Nucleus accumbens (tissue), 56 donors: ENCODE results near the gene COL4A1.

Experiments used
- DNase-seq, 56 donors: peaks; one replicate each; lab custom pipeline; 2025; lab: John Stamatoyannopoulos, UW

The COL4A1 gene

DNA sequence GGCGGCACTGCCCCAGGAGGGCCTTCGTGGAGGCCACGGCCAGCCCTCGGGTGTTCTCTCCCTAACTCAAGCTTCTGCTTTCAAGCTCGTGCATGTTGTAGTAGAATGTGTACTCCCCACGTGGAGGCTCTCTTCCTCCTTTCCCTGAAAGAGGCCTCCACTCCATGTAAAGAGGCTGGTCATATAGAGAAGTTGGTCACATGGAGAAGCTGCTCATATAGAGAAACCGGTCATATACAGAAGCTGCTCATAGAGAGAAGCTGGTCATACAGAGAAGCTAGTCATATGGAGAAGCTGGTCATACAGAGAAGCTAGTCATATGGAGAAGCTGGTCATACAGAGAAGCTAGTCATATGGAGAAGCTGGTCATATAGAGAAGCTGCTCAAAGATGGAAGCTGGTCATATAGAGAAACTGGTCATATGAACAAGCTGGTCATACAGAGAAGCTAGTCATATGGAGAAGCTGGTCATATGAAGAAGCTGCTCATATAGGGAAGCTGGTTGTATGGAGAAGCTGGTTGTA, 152.5 kb downstream of the COL4A1 start:
- DNase-seq = no peak

DNA sequence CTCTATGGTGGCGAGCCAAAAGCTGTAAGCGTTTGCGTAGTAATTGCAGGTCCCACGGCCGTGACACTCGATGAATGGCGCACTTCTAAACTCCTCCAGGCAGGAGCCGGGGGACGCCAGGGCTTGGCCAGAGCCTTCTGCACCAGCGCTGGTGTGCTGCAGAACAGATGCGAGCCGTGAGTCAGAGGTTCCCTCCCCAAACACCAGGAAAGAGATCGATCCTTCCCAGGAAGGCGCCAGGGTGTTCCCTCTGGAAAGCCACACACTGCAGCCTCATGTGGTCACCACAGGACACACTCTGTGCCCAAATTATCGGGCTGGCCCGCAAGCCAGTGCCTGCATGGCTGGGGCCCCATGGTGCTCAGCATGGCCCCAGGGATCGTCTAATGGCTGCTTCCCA, 154.6 kb downstream of the COL4A1 start:
- DNase-seq = no peak

DNA sequence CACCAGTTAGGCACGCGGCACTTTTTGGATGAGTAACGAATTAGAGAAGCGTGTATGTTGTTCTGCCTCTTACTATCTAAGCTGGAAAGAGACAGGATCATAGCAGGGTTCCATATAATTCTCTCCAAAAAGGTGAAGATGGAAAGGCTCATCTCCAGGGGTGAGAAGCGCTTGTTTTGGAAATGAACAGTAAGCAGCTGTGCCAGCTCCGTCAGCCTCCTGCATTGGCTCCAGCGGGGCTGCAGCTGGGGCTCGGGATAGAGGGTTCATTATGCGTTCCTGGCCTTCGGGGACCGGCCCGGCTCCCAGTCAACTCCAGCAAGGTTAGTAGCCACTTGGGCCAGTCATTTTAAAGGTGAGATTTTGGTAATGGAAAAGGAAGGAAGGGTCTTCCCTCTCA, 155.5 kb downstream of the COL4A1 start:
- DNase-seq = peak in 1 of 56 donors; percentile 26

DNA sequence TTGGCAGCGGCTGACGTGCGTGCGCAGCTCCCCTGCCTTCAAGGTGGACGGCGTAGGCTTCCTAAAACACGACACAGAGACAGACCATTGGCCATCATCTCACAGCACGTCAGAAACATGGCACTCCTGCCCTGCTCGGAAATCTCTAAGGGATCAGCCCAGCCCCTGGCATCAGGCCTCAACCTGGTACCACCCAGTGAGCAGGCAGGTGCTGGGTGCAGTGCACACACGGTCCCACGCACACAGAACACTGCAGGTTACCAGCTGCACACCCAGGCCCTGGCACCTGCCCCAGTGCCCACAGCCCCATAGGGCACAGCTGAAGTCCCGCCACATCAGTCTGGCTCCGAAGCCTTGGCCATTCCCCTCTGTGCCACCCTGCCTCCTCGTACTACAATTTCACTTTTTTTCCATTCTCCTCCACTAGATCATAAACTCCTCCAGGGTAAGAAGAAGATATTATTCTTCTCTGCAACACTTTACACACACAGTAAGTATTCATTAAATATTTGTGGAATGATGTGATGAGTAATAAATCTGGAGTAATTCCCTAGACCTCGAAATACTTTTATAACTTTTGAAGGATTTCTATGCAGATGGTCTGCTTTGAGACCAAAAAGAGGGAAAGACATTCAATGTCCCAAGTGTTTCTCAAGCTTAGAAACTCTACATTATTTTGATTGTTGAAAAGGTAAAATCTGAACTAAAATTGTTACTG, 156.4 kb downstream of the COL4A1 start:
- no peak for DNase-seq

DNA sequence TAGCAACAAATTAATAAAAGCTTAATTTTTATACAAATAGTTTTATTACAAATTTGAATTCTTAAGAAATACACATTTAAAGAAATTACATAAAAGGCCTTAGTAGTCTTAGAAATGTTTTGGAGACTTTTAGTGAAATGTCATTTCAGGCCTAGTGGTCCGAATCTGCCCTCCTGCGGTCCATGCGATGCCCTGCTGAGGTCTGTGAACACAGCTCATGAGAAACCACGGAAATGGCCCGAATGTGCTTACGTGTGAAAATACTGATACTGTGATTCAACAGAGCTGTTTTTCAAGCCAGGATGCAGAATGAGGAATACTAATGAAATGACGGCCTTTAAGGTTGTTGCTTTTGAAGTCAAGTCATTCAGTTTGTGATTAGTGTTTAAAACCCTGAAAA, 157.9 kb downstream of the COL4A1 start:
- DNase-seq = no peak

DNA sequence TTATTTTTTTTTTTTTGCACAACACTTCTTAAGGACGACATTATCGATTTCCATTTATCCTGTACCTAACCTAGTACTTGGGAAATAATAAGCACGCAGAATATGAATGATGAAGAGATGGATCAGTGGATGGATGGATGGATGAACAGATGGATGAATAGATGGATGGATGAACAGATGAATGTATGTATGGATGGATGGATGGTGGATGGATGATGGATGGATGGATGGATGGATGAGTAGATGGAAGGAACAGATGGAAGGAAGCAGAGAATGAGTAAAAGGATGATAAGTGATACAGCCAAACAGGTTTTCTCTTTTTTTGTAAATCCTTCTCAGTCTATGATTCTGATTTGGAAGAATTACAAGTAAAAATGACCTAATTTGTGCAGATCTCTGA, 166.9 kb downstream of the COL4A1 start:
- no peak for DNase-seq

DNA sequence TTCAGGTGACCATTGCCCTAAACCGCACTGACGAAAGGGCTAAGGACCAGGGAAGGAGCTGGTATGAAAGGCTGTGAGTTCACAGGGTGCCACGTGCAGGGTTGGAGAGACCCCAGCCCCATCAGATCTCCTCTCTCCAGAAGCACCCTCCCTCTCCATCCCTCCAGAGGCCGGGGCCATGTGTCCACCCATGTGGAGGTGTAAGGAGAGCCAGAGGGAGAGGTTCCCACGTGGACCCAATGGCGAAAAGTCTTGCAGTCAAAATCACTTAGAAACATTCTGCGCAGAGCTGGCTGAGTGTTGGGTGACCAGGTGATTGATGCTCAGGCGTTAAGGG, 168.3 kb downstream of the COL4A1 start:
- DNase-seq = no peak

DNA sequence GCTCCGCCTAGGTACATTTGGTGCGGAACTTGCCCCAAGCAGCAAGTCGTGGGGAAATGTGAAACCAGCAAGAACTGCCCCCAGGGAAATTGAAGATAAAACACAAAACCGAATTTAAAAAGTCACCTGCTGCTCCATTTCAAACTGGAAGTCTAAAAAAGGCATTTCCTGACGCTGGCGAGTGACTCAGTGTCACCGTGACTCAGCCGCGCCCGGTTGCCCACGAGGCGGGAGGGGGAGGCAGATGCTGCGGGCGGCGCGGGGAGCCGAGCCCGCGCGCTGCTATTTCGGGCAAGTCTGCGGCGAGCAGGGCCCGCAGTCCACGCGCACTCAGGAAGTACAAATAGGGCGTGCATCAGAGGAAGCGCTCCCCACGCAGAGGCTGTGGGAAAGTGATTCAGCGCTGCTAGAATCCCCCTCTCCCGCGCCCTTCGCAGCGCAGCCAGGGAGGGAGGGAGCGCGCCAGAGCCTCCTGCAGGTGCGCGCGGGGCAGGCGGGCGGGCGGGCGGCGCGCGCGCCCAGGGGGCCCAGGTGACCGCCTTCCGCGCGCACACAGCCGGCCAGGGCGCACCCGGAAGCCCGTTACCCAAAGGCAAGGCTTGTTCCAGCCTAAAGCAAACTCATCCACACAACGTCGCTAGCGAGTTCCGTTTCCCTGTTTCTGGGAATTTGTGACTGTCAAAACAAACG, 168.8 kb downstream of the COL4A1 start:
- peak in 45 of 56 donors; percentile 27 to 89 (median 65) for DNase-seq

DNA sequence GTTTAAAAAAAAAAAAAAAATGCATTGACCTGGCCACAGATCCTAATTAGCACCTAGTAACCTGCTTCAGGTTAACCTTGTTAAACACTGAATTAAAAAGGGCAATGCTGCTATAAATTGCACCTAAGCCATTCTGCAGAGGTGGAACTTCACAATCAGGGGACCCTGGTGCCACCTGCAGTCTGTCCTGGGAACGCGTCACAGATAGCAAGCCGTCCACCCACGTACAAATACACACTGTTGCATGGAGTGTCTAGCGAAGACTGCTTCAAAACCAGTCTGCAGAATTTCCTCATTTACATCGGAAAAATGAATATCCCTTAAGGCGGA, 169.3 kb downstream of the COL4A1 start:
- DNase-seq = peak in 11 of 56 donors; percentile 16 to 69 (median 49)

DNA sequence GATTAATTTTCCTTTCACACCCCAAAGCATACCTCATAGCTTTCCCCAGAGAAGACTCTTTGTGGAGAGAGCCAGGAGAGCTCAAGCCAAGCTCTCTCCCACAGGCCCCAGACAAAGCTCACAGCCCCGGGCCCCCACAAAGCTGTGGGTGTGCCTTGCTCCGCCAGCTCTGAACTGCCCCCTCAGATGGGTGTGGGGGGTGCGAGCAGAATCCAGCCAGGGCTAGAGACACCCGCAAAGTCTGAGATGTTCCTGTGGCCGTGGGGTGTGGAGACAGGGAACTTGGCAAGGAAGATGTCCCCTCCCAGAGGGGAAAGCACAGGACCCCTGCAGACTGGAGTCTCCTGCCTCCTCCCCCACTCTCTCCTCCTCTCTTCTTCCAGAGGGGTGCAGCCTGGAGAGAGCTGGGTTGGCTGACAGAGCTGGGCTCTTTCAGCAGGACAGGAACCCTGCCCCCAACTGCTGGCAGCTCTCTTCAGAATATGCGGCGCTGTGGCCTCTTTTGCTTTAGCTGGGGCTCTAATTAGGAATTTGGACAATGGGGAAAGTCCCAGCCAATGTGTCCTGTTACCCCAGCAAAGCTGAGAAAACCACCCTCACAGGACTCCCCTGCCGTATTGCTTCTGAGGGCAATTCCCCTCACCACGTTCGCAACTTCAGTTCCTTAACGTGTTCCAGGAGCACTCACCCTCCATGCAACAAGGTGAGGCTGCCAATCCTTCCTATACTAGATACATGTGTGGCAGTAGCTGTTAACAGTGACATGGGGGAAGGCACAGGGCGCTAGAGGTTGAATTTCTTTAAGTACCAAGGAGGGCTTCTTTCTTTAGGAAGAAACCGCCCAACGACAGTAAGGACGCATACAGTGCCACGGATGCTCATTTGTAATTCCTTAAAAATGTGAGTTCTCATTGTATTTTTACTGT, 170.0 kb downstream of the COL4A1 start:
- peak in 9 of 56 donors; percentile 5 to 42 (median 24) for DNase-seq

DNA sequence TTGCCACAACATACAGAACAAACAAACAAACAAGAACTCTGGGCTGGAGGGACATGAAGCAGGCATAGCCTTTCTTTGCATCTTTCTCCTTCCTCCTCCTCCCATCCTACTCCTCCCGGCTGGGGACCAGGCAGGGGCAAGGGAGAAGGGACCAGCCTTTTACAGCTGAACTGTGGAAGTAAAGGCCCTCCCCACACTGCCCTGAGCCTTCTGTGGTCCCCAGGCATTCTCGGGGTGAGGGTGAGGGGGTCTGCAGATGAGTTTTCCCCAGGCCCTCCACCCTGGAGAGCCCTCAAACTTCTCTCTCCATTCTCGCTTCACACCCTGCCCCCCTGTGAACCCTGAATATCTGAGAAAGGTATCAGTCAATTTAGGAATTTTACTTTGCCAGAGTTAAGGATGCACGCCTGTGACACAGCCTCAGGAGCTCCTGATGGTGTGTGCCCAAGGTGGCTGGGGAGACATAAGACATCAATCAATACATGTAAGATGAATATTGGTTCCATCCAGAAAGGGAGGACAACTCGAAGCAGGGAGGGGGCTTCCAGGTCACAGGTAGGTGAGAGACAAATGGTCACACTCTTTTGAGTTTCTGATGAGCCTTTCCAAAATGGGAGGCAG, 170.9 kb downstream of the COL4A1 start:
- no peak for DNase-seq

DNA sequence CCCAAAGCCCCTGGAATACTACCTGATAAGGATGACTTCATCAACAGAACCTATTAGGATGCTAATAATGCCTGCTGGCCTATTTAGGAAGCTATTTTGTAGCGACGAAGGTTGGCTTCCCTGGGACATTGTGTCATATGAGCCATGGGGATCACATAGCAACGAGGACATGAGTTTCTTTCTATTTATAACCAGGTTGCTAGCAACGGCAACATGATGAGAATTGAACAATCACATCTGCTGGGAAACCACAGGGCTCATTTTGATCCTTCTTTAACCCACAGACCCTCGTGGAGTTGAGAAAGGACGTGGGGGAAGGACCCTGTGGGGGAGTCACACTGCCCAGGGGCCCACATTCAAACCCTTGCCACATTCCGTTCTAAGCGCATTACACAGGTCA, 172.2 kb downstream of the COL4A1 start:
- no peak for DNase-seq

DNA sequence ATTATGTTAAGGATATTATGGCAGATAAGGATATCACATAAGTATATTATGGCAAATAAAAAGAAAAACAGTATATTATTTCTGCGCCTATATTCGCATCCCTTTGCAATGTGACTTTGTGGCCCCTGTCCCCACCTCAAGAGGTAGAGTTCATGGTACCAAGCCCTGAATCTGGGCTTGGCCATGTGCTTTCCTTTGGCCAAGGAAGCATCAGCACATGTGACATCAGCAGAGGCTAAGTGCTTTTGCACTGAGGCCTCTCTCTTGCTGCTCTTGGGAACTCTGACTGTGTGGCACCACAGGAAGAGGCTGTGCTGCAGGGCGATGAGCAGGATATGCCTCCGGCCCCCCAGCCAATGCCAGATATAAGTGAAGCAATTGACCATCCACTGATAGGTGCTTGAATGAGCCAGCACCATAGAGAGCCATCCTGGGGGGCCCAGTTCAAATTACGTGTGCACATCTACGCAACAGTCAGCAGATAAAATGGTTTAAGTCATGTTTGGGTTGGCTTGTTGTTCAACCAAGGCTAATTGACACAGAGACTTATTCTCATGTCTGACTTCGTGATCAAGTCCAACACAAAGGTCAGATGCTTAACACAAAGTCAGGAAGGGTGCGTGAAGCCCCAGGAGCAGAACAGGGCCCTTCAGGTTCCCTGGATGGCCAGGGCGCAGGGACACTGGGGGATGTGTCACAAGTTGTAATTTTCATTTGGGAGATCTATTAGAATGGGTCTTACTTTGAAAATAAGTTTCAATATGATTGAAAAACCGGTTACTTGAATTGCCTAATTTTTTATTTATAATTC, 173.3 kb downstream of the COL4A1 start:
- no peak for DNase-seq

DNA sequence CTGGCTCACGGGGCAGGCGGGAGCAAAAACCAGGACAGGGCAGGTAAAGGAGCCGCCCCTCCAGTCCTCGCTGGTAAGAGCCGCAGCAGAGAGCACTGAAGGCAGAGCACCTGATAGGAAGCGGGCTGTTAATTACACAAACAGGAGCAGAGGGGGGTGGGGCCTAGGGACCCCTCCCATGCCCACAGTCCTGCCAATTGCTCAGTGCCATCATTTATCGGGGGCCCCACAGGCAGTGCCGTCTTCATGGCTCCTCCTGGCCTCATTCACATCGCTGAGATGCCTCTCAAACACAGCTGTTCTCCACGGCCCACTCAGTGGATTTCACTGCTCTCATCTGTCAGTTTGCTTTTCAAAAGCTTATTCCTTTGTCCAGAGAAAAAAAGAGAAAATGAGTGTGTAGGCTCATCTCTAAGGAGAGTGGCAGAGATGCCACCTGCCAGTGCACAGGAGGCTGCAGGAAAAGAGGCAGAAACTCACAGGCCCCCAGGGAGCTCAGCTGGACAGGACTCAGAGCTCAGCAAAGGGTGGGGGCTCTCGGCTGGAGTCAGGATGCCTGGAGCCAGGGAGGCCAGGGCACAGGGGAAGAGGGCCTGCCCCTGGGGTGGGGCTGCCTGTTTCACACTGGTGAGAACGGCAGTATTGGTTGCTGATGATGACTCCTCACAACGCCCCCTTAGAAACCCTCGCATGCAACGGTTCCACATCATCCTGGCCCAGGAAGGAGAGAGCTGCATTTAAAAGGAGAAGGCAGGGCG, 174.6 kb downstream of the COL4A1 start:
- peak in 7 of 56 donors; percentile 16 to 55 (median 33) for DNase-seq

DNA sequence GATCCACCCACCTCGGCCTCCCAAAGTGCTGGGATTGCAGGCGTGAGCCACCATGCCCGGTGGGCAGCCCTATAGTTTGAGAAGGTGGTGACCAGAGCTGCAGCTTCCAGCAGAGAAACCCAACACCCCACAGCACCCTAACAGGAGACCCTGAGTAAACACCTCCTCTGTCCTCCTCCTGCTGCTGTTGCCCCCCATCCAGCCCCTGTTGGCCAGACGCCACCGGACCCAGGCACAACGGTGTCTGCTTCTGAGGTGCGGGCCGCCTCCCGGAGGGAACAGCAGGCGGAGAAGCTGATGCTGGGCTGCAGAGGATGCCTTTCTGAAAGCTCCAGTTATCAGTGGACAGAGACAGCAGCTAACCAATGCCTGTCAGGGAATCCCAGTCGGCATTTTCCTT, 175.5 kb downstream of the COL4A1 start:
- DNase-seq = no peak

DNA sequence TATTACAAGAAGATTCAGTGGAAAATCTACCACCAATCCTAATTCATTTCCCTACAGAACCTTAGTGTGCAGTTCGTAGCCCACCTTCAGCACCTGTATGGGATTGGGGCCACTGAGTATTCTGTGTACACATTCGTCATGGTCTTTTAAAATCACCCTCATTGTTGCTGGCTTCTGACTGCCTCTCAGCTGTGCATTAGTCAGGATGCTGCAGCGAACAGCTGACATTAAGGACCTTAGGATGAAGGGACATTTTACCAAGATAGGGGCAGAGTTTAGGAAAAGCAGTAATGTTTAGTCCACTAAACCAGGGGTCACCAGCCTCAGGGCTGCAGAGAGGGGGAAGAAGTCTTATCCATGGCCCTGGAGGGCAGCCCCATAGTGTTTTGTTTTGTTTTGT, 176.5 kb downstream of the COL4A1 start:
- no peak for DNase-seq

DNA sequence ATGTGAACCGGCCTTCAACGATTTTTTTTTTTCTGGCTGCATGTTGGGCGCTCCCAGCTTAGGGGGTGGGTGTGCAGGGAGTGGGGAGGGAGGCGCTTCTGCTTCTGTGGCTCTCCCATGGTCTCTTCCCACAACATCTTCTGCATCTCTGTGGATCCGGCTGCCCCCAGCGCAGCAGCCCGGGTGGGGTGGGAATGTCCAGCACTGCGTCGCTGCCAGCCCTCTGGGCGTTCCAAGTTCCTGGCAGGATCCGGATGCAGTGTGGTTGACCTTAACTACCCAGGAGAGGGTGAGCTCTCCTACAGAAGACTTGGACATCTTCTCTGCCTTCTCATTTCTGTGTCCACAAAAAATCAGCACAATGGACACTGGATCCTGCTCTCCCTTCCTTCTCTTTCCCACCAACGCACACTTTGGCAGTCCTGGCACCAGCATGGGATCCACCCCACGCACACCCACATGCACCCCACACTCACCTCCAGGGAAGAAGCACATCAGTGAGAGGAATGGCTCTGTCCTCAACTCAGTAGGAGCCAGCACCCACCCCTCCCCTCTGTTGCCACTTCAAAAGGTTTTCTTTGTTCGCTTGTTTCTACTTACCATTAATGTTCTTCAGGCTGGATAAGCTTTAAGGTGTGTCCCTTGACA, 177.3 kb downstream of the COL4A1 start:
- no peak for DNase-seq

DNA sequence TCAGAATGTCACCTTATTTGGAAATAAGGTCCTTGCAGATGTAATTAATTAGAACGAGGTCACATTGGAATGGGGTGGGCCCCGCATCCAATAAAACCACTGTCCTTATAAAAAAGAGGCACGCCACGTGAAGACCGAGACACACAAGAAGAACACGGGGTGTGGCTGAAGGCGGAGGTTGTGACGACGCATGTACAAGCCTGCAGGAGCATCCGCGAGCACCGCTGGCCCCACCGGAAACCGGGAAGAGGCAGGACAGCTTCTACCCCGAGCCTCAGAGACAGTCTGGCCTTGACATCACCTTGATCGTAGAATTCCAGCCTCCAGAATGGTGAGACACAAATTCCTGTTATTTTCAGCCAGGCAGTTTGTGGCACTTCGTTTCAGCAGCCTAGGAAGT, 177.9 kb downstream of the COL4A1 start:
- DNase-seq = no peak

DNA sequence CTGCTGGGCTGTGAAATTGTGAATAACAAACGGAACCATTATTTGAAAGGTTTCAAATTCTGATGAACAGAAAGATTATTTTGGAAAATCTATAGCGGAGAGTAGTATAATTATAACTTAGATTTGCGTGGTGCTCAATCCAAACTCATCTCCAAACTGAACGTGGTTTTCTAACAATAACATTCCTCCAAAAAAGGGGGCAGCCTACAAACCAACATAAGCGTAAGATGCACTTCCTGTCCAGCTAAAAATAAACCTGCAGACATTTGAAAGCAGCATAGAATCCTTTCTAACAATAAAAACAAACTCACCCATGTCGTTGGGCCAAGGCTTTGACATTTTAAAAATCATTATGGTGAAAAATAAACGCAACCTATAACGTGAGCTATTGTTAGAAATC, 178.4 kb downstream of the COL4A1 start:
- no peak for DNase-seq
